Erythroblast (primary cell): ENCODE measurements around the gene DOCK8.

Experiments used
- GATA1 ChIP-seq: IDR thresholded peaks from 2 replicates; pipeline ENCODE4 v1.6.1; 2011; ENCODE audit warnings: low read depth, mild to moderate bottlenecking, control low read depth, low read length, moderate library complexity
- POLR2A ChIP-seq: IDR thresholded peaks from 2 replicates; pipeline ENCODE4 v1.6.1; 2011; ENCODE audit warnings: mild to moderate bottlenecking, low read length

- no peak for TF ChIP-seq POLR2A
- TF ChIP-seq GATA1 = no peak
These were observed 3.3 kb downstream of the DOCK8 start for GRCh38 chr9:217950-218349.
